Adrenal gland (tissue), 5 donors: Measurements from ENCODE around the gene ZNF500.

ENCODE experiments used
- CTCF ChIP-seq, 6 experiments: fragments of 450-650 bp in 4 of 6; fragments of 200-600 bp in 2 of 6; sonication (generic) in 1 of 6; IDR thresholded peaks; 1 replicate in 5 of 6; 2 replicates in 1 of 6; pipeline versions ENCODE4 v1.5.1 to v1.8.0; 2016 to 2021; ENCODE audit warnings: antibody characterized with exemption in 6 of 6, mild to moderate bottlenecking in 2 of 6, moderate library complexity in 1 of 6
- POLR2A ChIP-seq, 2 donors: fragments of 450-650 bp; IDR thresholded peaks; one replicate each; pipeline ENCODE4 v1.6.1; 2017; ENCODE audit warnings: antibody characterized with exemption in 2 of 2, mild to moderate bottlenecking in 2 of 2, moderate library complexity in 1 of 2
- donor health status: DM: no; HTN: no; CAD: no.

DNA sequence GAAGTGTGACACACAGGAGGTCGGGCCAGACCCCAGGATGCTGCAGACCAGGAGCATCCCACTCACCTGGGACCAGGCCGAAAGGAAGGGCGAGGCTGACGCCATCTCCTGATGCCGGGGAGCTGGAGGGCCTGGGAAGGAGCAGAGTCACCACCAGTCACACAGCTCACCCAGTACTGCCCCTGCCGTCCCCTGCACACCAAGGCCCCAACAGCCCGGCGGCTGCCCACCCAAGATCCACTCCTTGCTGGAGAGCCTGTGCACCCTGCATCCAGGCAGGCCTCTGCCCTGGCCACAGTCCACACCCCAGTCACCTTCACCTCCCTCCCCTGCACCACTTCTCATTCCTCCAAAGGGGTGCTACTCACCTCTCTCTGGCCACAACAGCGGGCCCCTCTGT lies 4.8 kb downstream of the ZNF500 start:
- TF ChIP-seq CTCF (IDR thresholded peaks at IDR 0.05) = no peak
- no peak for TF ChIP-seq POLR2A (IDR thresholded peaks at IDR 0.05)
